ENCODE results near the gene FBXL15. TPM values are rescaled to one million over a fixed set of nuclear protein-coding genes. Genes with fewer than 3 reads are reported as not detected.

The FBXL15 gene
- total and polyA plus RNA-seq, 11 donors = 6.6 to 20.0 (median 10.2) TPM

- intact Hi-C loops (cut with DNase I) = loop anchor here in 1 of 10 donors (5.0 kb wide), 2 partner anchors 174 to 234 kb away; partner anchors contain the start of gene ELOVL3
- H3K27ac ChIP-seq = peak overlapping the region in 1 of 12 donors; percentile 99
- WGBS, 4 donors = 88 to 94% (median 92%) methylated on average over 8 of the region's 8 CpGs
- no peak overlapping the region for H3K4me3 ChIP-seq
- ATAC-seq (no peak), DNase-seq (peak in 1 of 5 donors; percentile 15)
- peaks cover 0 to 66% (median 21%) of the 10 kb centered on the region in 9 donors for H3K36me3 ChIP-seq
- TF ChIP-seq CTCF (IDR thresholded peaks at IDR 0.05) = no peak
- no peak for TF ChIP-seq POLR2A (IDR thresholded peaks at IDR 0.05)
- H3K27me3 ChIP-seq = no peaks in the 10 kb centered on the region
- peaks cover 0 to 40% (median 17%) of the 10 kb centered on the region in 12 donors for H3K4me1 ChIP-seq
- no peaks in the 10 kb centered on the region for H3K9me3 ChIP-seq
These were observed 19.3 kb upstream of the FBXL15 start for GRCh38 chr10:102401342-102401654.

- Histone ChIP-seq H3K27ac (peak overlapping the region in 1 of 12 donors; percentile 99), H3K27me3 (no peaks in the 10 kb centered on the region), H3K36me3 (peaks cover 0 to 62% (median 21%) of the 10 kb centered on the region in 9 donors), H3K4me1 (peaks cover 0 to 34% (median 13%) of the 10 kb centered on the region in 12 donors), H3K9me3 (no peaks in the 10 kb centered on the region), H3K4me3 (no peak overlapping the region)
- ATAC-seq (no peak), DNase-seq (no peak)
- TF ChIP-seq POLR2A (IDR thresholded peaks at IDR 0.05) (no peak), CTCF (IDR thresholded peaks at IDR 0.05) (no peak)
- intact Hi-C loops (cut with DNase I) = loop anchor here in 1 of 10 donors (5.0 kb wide), 2 partner anchors 175 to 235 kb away; partner anchors contain the start of gene ELOVL3
- WGBS, 4 donors = 87 to 93% (median 88%) methylated on average over 15 to 18 of the region's 18 CpGs
These were observed 18.7 kb upstream of the FBXL15 start for GRCh38 chr10:102401735-102402511.

GRCh38 chr10:102402512-102402896 lies 18.1 kb upstream of the FBXL15 start:
- Histone ChIP-seq H3K9me3 (no peaks in the 10 kb centered on the region), H3K4me1 (peaks cover 0 to 28% (median 13%) of the 10 kb centered on the region in 12 donors), H3K27me3 (peaks cover 0 to 4% (median 0%) of the 10 kb centered on the region in 9 donors), H3K27ac (peak overlapping the region in 1 of 12 donors; percentile 99), H3K4me3 (no peak overlapping the region), H3K36me3 (peaks cover 0 to 56% (median 20%) of the 10 kb centered on the region in 9 donors)
- no peak for ATAC-seq
- 84 to 95% (median 89%) methylated on average over 2 to 5 of the region's 5 CpGs for WGBS, 4 donors
- intact Hi-C loops (cut with DNase I) = loop anchor here in 1 of 10 donors (5.0 kb wide), 2 partner anchors 175 to 235 kb away; partner anchors contain the start of gene ELOVL3
- TF ChIP-seq POLR2A (IDR thresholded peaks at IDR 0.05) (no peak), CTCF (IDR thresholded peaks at IDR 0.05) (no peak)
- DNase-seq = no peak

- Histone ChIP-seq H3K27me3 (peaks cover 0 to 10% (median 3%) of the 10 kb centered on the region in 9 donors), H3K9me3 (no peaks in the 10 kb centered on the region), H3K36me3 (peaks cover 0 to 50% (median 16%) of the 10 kb centered on the region in 9 donors), H3K4me3 (no peak overlapping the region), H3K4me1 (peaks cover 0 to 22% (median 13%) of the 10 kb centered on the region in 12 donors), H3K27ac (peak overlapping the region in 1 of 12 donors; percentile 99)
- DNase-seq (no peak), ATAC-seq (no peak)
- TF ChIP-seq CTCF (IDR thresholded peaks at IDR 0.05) (no peak), POLR2A (IDR thresholded peaks at IDR 0.05) (no peak)
- WGBS, 4 donors = 76 to 89% (median 85%) methylated on average over 3 to 13 of the region's 13 CpGs
- intact Hi-C loops (cut with DNase I) = loop anchor here in 1 of 10 donors (5.0 kb wide), 2 partner anchors 176 to 236 kb away; partner anchors contain the start of gene ELOVL3
These were observed 17.5 kb upstream of the FBXL15 start for GRCh38 chr10:102403115-102403514.

All from heart left ventricle (tissue), 16 donors.